ENCODE data around the gene BTBD16. TPM values are rescaled to one million over a fixed set of nuclear protein-coding genes. Genes with fewer than 3 reads are reported as not detected.

Gene BTBD16
- total RNA-seq, 4 donors from 2014 or later = not detected

- in situ Hi-C loops (cut with MboI; ENCODE audit: low pct_ligation_motif_present in 1 of 4, low pct_unique_long_range_greater_than_20kb in 1 of 4, low sequenced_read_pairs in 3 of 4) (no loop called here), intact Hi-C loops (cut with DNase I; ENCODE audit: low total_unique reads) (no loop called here)
- Histone ChIP-seq H3K27me3 (no peaks in the 10 kb centered on the region), H3K4me1 (peaks cover 0 to 21% (median 10%) of the 10 kb centered on the region in 4 donors), H3K27ac (no peak overlapping the region), H3K9me3 (peaks cover 0 to 4% of the 10 kb centered on the region in 2 donors), H3K36me3 (no peaks in the 10 kb centered on the region), H3K4me3 (no peak overlapping the region)
- TF ChIP-seq CTCF (IDR thresholded peaks at IDR 0.05) (peak; percentile 66 to 91 (median 88)), POLR2AphosphoS5 (IDR thresholded peaks at IDR 0.05) (no peak)
- DNase-seq = peak; percentile 51
- WGBS, 2 donors (ENCODE audit: low coverage in 1 of 2) = 43% methylated on average over 14 of the region's 14 CpGs; no CpG with 5 or more reads in 1 of the 2 donors
These were observed 3.0 kb upstream of the BTBD16 start for GRCh38 chr10:122267849-122268737.

DNA sequence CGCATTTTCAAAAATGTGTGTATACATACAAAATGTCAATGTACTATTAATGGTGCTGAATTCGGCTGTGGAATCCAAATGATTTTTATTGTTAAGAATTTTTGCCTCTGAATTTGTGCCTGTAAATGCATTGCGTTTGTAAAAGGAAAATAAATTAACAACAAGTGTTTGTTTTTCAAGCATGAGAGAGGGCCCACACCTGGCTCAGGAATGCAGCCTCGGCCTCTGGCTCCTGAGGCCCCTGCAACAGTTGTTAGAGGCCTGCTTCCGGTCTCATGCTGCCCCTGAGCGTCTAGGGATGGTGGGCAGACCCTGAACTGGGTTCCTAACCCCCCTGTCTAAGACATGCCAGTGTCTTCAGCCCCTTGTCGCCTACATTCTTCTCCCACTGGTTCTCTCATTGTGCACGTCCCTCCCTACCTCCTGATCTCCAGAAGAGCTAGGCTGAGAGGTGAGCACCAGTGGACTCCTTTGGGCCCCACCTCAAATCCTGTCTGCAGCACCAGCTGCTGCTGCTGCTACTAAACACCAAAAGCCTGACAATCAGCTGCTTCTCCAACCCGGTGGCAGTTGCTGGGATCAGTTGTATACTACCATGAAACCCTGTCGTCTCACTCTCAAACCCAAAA, 1.9 kb upstream of the BTBD16 start:
- in situ Hi-C loops (cut with MboI; ENCODE audit: low pct_ligation_motif_present in 1 of 4, low pct_unique_long_range_greater_than_20kb in 1 of 4, low sequenced_read_pairs in 3 of 4) (no loop called here), intact Hi-C loops (cut with DNase I; ENCODE audit: low total_unique reads) (no loop called here)
- H3K36me3 ChIP-seq = no peaks in the 10 kb centered on the region
- peaks cover 0 to 16% (median 5%) of the 10 kb centered on the region in 4 donors for H3K4me1 ChIP-seq
- H3K27me3 ChIP-seq = no peaks in the 10 kb centered on the region
- H3K4me3 ChIP-seq = no peak overlapping the region
- no peak overlapping the region for H3K27ac ChIP-seq
- no peak for DNase-seq
- TF ChIP-seq EP300 (IDR thresholded peaks at IDR 0.05; ENCODE audit: low read depth) = no peak
- 74 to 88% methylated on average over 5 to 10 of the region's 10 CpGs for WGBS, 2 donors (ENCODE audit: low coverage in 1 of 2)
- H3K9me3 ChIP-seq = no peaks in the 10 kb centered on the region

GRCh38 chr10:122273966-122274545, 3.0 kb downstream of the BTBD16 start:
- no peaks in the 10 kb centered on the region for H3K27me3 ChIP-seq
- in situ Hi-C loops (cut with MboI; ENCODE audit: low pct_ligation_motif_present in 1 of 4, low pct_unique_long_range_greater_than_20kb in 1 of 4, low sequenced_read_pairs in 3 of 4) = no loop called here
- intact Hi-C loops (cut with DNase I; ENCODE audit: low total_unique reads) = no loop called here
- H3K9me3 ChIP-seq = no peaks in the 10 kb centered on the region
- DNase-seq = no peak
- H3K36me3 ChIP-seq = no peaks in the 10 kb centered on the region
- 81 to 96% methylated on average over 4 to 10 of the region's 10 CpGs for WGBS, 2 donors (ENCODE audit: low coverage in 1 of 2)
- TF ChIP-seq POLR2AphosphoS5 (IDR thresholded peaks at IDR 0.05) = no peak
- TF ChIP-seq CTCF (IDR thresholded peaks at IDR 0.05) = no peak
- TF ChIP-seq EP300 (IDR thresholded peaks at IDR 0.05; ENCODE audit: low read depth) = no peak
- TF ChIP-seq POLR2A (IDR thresholded peaks at IDR 0.05) = no peak
- H3K4me3 ChIP-seq = no peak overlapping the region
- H3K4me1 ChIP-seq = no peaks in the 10 kb centered on the region
- no peak overlapping the region for H3K27ac ChIP-seq

- no peaks in the 10 kb centered on the region for H3K4me1 ChIP-seq
- DNase-seq = no peak
- 92 to 100% methylated on average over 3 to 6 of the region's 6 CpGs for WGBS, 2 donors (ENCODE audit: low coverage in 1 of 2)
- no peak overlapping the region for H3K4me3 ChIP-seq
- no peaks in the 10 kb centered on the region for H3K9me3 ChIP-seq
- H3K27me3 ChIP-seq = no peaks in the 10 kb centered on the region
- TF ChIP-seq EP300 (IDR thresholded peaks at IDR 0.05; ENCODE audit: low read depth) (no peak), POLR2A (IDR thresholded peaks at IDR 0.05) (no peak), POLR2AphosphoS5 (IDR thresholded peaks at IDR 0.05) (no peak), CTCF (IDR thresholded peaks at IDR 0.05) (no peak)
- H3K36me3 ChIP-seq = no peaks in the 10 kb centered on the region
- no peak overlapping the region for H3K27ac ChIP-seq
- intact Hi-C loops (cut with DNase I; ENCODE audit: low total_unique reads) = no loop called here
- in situ Hi-C loops (cut with MboI; ENCODE audit: low pct_ligation_motif_present in 1 of 4, low pct_unique_long_range_greater_than_20kb in 1 of 4, low sequenced_read_pairs in 3 of 4) = loop anchor here in 1 of 4 donors (25.0 kb wide), 2 partner anchors 161 to 286 kb away; partner anchors contain the start of gene DMBT1
These were observed 5.6 kb downstream of the BTBD16 start for GRCh38 chr10:122276611-122277208.

All from transverse colon (tissue), 4 donors.